GM19395 (cell line): Measurements from ENCODE around the gene SPECC1L.

ENCODE experiments used
- ATAC-seq: cut with Tn5 transposase; IDR thresholded peaks from one replicate; pipeline ENCODE4 v1.9.1; 2021; ENCODE audit warnings: mild to moderate bottlenecking, moderate library complexity; ENCODE audit not compliant: unreplicated experiment

Gene SPECC1L

GRCh38 chr22:24358105-24358836, 87.6 kb downstream of the SPECC1L start:
- no peak for ATAC-seq

GRCh38 chr22:24359452-24360120, 89.0 kb downstream of the SPECC1L start:
- no peak for ATAC-seq

- no peak for ATAC-seq
These were observed 91.5 kb downstream of the SPECC1L start for GRCh38 chr22:24361976-24362646.

DNA sequence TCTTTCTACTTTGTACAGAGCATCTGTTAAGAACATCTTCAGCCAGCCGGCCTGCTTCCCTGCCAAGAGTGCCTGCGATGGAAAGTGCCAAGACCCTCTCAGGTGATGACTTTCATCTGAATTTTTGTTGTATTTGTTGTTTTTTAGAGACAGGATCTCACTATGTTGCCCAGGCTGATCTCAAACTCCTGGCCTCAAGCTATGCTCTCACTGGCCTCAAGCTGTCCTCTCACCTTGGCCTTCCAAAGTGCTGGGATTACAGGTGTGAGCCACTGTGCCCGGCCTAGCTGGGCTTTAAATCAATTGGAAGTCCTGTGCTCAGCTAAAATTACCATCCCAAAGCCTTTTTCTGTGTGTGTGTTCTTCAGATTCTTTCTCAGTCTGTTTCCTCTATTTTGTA, 92.6 kb downstream of the SPECC1L start:
- no peak for ATAC-seq

GRCh38 chr22:24366701-24367100, 96.1 kb downstream of the SPECC1L start:
- no peak for ATAC-seq

DNA sequence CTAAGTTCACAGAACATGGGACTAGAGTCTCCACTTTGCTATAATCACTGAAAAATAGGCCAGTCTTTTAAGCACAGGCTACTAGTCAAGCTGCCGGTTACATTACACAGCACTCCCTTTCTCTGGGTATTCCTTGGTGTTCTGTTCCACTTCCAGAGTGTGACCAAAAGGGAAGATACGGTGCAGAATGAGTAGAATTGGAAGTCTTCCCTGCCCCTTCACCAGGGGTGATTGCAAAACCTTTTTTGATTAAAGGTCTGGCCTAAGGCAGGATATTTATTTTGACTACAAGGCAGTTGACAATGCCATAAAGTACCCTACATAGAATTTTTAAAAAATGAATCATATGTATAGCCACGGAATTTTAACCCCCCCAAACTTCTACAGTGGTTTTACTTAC, 97.2 kb downstream of the SPECC1L start:
- no peak for ATAC-seq

DNA sequence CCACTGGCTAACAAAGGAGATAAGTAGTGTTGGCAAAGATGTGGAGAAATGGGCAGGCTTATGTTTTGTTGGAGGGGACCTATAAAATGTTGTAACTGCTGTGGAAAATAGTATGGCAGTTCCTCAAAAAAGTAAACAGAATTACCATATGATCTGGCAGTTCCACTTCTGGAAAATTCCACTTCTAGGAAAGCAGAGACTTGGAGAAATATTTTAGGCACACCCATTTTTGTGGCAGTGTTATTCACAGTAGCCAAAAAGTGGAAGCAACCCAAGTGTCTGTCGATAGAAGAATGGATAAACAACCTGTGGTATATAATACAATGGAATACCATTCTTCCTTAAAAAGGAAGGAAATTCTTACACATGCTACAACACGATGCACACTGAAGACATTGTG, 99.8 kb downstream of the SPECC1L start:
- ATAC-seq = no peak

GRCh38 chr22:24376002-24376401, 105.4 kb downstream of the SPECC1L start:
- ATAC-seq = no peak

GRCh38 chr22:24376586-24376985, 106.0 kb downstream of the SPECC1L start:
- no peak for ATAC-seq

DNA sequence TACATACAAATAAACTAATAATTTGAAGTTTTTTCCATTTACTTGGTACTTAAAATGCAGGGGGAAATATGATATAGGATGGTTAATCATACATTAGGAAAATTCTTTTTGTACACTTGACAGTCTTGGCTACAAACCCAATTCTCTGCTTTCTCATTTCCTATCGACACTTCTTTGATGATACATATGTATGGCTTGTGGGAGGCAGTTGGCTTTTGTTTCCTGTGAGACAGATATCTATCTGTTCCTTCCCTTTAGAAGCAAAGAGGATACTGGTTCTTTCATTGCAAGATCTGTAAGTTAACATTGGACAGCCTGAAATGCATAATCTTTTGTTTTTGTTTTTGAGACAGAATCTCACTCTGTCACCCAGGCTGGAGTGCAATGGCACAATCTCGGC, 108.9 kb downstream of the SPECC1L start:
- ATAC-seq = no peak

DNA sequence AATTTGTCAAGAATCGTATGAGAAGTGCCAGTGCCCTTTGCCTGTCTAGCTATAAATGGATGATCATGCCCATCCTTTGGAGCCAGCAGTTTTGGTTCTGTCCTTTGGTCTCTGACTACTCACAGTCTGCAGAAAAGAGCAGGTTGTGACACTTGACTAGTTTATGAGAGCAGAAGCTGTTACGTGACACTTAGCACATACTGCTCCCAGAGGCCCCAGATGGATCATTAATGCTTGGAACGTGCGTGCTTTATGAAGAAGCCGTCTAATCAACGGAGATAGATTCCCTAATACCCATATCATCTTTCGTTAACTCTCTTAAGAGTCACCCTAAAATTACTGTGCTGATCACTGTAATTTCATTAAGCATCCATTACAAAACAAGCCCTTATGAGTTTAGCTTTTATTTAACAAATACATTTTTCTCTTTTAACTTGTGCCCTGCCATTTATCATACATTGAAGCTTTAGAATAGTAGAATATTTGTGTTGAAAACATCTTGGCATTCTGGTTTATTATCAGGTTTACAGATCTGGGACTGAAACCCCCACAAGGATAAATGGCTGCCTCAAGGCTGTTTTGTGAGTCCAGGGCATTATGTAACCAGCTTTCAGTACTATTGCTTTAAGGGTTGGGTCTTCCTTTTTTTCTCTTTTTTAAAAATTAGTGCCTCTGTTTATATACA, 109.7 kb downstream of the SPECC1L start:
- ATAC-seq = no peak

DNA sequence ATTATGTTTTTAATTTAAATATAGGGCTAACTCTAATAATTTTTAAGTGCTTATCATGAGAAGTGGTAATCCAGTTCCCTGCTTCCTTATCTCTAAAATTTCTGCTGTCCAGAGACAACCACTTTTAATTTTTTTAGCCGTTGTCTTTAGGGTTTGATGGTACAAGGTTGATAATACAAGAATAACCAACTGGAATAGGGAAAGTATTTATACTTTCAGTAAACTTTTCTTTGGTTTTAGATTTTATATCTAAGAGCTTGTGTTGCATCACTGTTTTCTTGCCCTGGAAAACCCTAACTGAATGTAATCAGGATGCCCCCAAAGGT, 110.2 kb downstream of the SPECC1L start:
- ATAC-seq = no peak

- no peak for ATAC-seq
These were observed 112.4 kb downstream of the SPECC1L start for GRCh38 chr22:24383061-24383460.

DNA sequence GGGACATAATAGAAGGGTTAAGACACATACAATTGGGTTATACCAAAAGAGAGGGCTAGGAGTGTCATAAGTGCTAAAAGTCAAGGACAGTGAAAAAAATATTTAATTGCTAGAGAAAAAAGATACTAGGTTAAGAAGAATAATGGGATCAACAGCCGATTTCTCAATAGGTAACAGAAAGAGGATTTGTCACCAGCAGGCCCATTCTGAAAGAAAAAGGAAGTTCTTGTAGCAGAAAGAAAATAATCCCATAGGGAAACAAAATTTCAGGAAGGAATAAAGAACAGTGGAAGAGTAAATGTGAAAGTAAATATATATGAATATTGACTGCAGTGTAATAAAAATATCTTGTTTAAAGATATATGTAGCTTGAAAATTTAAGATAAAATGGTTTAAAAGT, 113.5 kb downstream of the SPECC1L start:
- no peak for ATAC-seq

- ATAC-seq = no peak
These were observed 116.4 kb downstream of the SPECC1L start for GRCh38 chr22:24386937-24387471.

DNA sequence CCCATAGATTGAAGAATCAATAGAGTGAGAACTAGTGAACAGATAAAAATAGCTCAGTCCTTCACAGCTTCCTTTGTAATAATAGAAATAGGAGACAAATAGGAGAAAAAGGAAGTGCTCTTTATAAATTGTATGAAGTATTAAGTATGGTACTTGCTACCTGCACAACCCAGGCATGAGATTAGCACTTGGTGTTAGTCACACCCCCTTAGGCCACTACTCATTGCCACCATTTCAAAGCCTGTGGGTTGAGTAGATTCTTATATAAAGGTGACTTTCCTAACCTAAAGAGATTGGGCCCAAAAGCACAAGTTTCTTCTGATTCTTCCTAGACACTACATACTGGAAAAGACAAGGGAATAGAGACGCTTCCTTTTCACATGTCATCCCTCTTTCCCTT, 119.0 kb downstream of the SPECC1L start:
- ATAC-seq = no peak

- ATAC-seq = no peak
These were observed 119.5 kb downstream of the SPECC1L start for GRCh38 chr22:24390156-24390555.

DNA sequence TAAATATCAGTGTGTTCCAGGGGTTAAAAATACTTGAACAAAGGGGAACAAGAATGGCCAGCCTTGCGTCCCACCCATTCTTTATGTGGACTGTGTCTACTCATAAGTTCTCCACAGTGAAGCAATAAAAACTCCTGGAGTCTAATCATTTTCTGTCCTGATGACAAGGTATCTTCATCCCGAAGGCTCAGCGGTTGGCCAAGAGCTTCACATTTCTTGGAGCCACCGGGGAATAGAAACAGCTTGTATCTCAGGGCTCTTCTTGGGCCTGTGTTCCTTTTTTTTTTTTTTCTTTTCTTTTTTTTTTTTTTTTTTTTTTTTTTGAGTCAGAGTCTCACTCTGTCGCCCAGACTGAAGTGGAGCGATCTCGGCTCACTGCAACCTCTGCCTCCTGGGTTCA, 119.9 kb downstream of the SPECC1L start:
- ATAC-seq = no peak

- ATAC-seq = no peak
These were observed 121.2 kb downstream of the SPECC1L start for GRCh38 chr22:24391836-24392217.

DNA sequence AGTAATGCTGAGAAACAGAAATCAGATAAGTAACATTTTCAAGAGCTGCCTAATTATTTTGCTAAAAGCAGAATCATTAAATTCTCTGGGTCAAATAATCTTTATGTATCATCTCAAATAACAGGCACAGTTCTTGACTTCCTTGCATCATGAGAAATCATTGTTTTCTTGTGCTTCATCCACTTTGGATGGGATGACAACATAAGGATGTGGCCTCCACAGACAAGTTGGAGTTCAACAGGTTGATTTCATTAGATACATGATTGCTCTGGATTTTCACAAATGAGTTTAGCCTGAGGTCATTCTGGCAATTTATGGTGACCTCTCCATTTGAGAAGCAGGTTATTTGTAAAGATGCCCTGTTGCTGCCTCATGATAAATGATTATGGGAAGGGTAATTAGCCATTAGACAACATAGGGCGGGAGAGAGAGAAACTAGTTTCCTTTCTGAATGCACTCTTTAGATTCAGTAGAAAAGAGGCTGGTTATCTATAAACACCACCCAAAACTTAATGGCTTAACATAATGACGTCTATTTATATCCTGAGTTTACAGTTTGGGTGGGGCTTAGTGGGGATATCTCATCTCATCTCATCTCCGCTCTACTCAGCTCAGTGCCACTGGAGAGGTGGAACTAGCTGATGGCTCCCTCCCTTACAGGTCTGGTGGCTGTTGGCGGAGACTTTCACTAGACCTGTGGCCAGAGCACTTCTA, 121.7 kb downstream of the SPECC1L start:
- no peak for ATAC-seq

GRCh38 chr22:24393012-24393559, 122.5 kb downstream of the SPECC1L start:
- ATAC-seq = no peak
